Gastroesophageal sphincter (tissue), 3 donors: ENCODE data around the gene GIT1.
A peak's percentile ranks its signal among the peaks of the same experiment; 100 is the strongest.

Experiments
- CTCF ChIP-seq, 4 experiments: fragments of 200-600 bp in 2 of 4; fragments of 450-650 bp in 2 of 4; sonication (generic) in 1 of 4; IDR thresholded peaks; one replicate each; pipeline ENCODE4 v1.5.1; 2017 to 2019; ENCODE audit warnings: antibody characterized with exemption in 4 of 4, mild to moderate bottlenecking in 2 of 4, moderate library complexity in 2 of 4
- POLR2AphosphoS5 ChIP-seq: sonication (generic); formaldehyde crosslinking; IDR thresholded peaks from one replicate; pipeline ENCODE4 v1.6.1; 2017; ENCODE audit warnings: antibody characterized with exemption

- TF ChIP-seq CTCF (IDR thresholded peaks at IDR 0.05) (peak in 3 of 4 experiments; percentile 84 to 92 (median 88)), POLR2AphosphoS5 (peak; percentile 41)
Measured at GRCh38 chr17:29572691-29573557, 16.5 kb downstream of the GIT1 start.
